GM21528 (cell line): Measurements from ENCODE around the gene CERS1.
A peak's percentile ranks its signal among the peaks of the same experiment; 100 is the strongest.

Experiments
- ATAC-seq: cut with Tn5 transposase; IDR thresholded peaks from one replicate; pipeline ENCODE4 v1.9.1; 2021; ENCODE audit warnings: mild to moderate bottlenecking, moderate library complexity; ENCODE audit not compliant: unreplicated experiment, low FRiP score

CERS1 gene

GRCh38 chr19:18844806-18845329, 51.1 kb downstream of the CERS1 start:
- no peak for ATAC-seq

DNA sequence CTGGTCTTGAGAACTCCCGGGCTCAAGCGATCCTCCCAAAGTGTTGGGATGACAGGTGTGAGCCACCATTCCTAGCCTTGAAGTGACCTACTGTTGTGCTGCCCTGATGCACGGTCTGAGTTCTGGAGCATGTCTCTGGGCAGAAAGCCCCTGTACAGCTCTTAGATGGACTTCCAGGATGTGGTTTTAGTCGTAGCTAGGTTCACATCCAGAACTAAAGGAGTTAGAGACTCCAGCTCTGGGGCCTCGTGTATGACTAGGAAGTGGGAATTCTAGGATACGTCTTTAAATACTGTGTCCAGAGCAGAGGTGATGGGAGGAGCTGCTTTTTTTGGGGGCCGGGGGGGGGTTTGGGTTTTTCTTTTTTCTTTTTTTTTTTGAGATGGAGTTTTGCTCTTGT, 52.0 kb downstream of the CERS1 start:
- no peak for ATAC-seq

- ATAC-seq, result no peak
Measured at GRCh38 chr19:18842166-18842565, 53.8 kb downstream of the CERS1 start.

- ATAC-seq, result no peak
Measured at GRCh38 chr19:18841400-18841799, 54.6 kb downstream of the CERS1 start.

DNA sequence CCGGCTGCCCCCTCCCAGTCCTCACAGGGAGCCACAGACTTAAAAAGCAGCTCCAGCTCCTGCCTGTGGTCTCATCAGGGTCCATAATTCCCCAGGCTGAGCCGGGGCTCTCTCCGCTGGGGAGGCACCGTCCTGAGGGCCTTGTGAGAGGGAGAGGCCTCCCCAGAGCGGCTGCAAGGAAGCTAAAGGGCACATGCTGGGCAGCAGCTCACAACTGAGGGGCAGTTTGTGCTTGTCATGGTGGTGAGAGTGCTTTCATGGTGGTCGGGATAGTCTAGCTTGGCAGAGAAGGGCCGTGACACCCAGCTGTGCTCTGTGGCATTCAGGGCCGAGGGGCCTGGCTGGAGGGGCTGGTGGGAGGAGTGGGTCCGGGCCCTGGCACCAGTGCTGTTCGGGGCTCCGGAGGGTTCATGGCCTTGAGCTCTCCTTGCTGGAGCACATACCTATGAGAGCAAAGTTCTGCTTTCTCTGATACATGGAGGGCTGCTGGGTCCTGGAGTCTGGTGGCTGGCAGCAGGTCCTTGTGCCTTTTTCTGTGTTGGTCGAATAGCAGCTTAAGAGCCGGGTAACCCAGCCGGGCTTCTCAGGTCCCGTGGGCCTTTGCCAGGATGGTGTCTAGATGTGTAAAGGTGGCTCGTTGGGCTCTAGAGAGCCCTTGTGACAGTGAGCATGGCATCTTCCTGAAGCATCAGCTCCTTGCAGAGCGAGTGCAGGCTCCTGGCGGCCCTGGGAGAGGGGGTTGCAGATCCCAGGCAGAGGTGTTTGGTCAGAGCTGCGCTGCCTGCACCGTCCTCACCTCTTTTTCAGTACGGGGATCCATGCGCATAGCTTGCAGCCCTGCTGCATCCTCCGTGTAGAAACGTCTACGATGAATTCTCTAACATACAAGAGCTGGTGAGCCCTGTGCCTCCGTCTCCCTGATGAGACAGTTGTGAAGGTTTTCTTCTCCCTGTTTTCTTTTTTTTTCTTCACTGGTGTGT, 55.4 kb downstream of the CERS1 start:
- ATAC-seq, result no peak

DNA sequence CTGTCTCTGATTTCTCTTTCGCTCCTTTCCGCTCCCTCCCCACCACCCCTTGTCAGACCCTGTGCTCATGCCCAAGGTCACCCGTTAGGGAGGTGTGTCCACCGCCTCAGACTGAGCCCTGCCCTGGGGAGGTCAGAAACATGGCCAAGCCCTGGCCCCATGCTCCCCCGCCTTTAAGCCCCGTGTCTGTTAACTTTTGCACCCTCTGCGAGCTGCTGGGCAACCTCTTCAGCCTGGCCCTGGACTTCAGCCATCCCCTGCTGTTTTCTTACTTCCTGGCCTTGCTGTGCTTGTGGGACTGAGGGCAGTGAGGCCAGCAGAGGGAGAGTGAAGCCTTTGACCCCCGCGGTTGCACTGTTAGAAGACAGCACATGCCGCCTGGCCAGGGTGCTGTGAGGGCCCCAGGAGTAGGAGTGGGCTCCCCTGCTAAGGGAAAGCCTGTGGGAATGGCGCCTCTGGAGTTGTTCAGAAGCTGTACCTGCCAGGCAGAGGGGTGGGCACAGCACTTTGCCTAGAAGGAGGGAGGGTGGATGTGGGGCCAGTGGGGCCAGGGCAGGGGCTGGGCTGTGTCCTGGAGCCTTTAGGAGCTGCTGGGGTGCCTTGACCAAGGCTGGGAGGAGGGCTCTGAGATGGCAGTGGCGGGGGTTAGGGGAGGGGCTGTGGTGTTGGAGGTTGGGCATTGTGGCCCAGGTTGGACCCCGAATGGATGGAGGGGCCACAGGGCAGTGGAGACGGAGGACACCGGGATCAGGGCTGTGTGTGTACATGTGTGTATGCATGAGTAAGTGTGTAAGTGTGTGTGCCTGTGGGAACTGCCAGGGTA, 56.3 kb downstream of the CERS1 start:
- ATAC-seq, result no peak

DNA sequence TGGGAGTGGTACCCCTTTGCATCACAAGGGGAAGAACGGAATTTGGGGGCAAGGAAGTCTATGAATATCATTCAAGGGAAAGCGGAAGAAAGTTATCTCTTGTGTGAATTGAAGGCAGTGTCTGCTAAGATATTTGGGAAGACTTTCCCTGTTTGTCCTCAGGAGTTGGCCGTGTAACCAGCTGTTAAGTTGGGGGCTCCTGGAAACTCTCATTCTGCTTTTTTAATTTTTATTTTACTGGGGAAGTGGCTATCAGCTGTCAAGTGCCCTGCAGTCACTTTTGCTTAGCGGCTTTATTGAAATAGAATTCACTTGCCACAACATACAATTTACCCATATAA, 61.3 kb downstream of the CERS1 start:
- no peak for ATAC-seq

DNA sequence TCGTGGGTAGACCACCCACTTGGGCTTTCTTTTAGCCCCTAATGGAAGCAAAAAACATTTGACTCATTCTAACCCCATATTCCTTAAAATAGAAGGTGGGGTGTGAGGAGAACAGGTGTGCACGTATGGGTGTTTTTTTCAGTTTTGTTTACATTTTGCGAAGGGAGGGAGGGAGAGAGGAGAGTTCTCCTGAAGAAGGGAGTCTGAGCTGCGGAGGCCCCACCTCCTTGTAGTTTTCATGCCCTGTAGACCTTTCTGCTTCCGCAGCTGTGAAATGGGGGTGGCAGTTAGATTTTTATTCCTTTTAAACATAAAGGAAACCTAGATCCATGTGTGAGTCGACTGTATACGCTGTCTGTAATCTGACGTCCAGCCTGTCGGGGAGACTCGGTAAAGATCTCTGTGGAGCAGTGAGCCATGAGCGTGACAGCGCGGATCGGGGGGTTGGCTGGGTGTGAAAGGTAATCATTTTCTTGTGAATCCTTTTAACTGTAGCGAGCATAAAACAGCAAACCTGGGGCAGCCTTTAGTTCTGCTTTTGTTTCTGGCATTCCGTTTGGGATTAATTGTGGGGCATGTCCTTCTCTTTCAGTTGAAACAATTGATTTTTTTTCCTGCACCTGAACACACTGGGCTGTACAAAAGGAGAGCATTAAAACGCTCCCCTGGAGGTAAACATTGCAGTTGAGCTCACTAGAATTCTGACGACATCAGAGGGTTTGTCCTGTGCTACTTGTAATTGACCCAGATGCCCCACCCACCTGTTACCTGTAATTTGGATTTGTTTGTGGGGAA, 61.9 kb downstream of the CERS1 start:
- no peak for ATAC-seq

DNA sequence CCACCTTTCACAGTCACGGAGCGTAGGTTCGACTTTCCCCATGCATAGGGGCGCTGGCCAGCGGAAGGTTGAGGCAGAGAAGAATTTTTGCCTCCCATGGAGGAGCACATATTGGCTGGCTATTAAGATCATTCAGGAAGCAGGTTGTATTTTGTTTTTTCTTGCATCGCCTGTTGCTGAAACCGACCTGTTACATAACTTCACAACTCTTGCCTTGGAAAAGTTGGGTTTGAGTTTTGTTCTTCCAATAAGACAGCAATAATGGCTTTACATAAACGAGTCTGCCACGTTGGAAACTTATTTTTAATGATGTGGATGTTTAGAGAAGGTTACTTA, 62.8 kb downstream of the CERS1 start:
- ATAC-seq, result no peak

DNA sequence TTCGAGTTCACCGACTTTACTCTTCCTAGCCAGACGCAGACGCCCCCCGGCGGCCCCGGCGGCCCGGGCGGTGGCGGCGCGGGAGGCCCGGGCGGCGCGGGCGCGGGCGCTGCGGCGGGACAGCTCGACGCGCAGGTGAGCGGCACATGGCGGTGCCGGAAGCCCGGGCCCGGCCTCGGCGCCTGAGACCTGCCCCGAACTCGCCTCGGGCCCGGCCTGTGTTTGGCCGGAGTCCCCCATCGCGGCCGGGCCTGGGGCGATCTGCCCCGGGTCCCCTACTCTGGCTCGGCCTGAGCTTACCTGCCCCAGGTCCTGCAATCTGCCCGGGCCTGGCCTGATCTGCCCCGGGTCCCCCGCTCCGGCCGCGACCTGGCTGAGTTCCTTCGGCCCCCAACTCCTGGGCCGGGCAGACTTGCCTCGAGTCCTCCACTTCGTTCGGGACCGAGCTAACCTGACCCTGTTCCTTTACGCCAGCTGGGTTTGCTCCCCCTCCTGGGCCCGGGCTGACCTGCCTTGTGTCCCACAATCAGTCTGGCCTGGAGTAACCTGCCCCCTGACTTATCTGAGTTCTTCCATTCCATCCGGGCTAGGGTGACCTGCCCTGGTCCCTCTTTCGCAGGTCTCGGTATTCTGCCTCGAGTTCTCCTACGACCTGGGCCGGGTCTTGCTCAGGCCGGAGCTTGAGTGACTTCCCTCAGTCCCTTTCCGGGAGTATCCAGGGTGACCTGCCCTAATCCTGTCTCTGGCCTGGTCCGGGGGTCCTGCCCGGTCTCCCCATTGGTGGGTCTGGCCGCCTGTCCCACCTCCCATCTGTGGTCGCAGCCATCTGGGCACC, 63.4 kb downstream of the CERS1 start:
- peak; percentile 33 for ATAC-seq

DNA sequence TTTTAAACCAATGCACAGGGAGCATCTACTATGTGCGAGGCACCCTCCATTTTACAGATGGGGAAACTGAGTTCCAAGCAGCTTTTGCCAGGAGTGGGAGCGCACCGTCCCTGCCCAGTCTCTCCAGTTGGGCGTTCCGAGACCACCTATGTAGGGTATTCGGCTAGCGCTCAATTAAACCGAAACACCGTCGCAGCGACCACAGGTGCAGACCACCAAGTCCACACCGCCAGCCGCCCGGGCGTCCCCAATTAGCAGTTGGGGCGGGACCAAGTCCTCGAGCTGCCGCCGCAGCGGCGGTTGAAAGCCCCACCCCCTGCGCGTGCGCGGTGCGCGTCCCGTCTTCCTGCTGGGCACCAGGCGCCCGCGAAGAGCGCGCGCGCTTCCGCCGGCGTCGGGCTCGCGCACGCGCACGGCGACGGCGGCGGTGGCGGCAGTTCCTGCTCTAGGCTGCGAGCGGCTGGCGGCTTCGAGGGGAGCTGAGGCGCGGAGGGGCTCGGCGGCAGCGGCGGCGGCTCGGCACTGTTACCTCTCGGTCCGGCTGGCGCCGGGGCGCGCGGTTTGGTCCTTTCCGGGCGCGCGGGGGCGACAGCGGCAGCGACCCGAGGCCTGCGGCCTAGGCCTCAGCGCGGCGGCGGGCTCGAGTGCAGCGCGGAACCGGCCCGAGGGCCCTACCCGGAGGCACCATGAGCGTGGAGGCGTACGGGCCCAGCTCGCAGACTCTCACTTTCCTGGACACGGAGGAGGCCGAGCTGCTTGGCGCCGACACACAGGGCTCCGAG, 64.2 kb downstream of the CERS1 start, which contains the start of gene UPF1:
UPF1 (plus strand) TSS at position 436 of the 782 bp plus-strand sequence; CDS start at position 687, 251 bp downstream.
- ATAC-seq, result peak; percentile 66

- ATAC-seq, result no peak
Measured at GRCh38 chr19:18830488-18830887, 65.5 kb downstream of the CERS1 start.

DNA sequence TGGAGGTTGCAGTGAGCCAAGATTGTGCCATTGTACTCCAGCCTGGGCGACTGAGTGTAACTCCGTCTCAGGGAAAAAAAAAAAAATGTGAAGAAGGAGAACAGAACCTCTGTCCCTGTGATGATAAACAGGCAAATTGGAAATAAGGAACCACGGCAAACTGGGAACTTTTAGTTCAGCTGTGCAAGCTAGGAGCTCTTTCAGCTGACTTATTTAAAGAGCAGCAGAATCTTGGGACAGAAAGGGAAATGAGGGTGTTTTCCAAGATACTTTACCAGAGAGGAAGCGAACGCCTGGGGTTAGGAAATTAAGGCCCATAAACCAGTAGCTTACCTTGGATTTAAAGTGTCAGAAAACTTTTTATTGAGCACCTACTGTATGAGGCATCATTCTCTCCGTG, 67.2 kb downstream of the CERS1 start:
- ATAC-seq, result no peak
